ENCODE data around the gene SLC5A10.
A peak's percentile ranks its signal among the peaks of the same experiment; 100 is the strongest.
"Not testable (repeated sequence)": the region's sequence is repeated elsewhere in the genome, so short reads cannot be mapped to it uniquely, and the experiment has no call there.

The SLC5A10 gene

GRCh38 chr17:19043032-19043431 lies 91.1 kb downstream of the SLC5A10 start:
- DNase-seq (ENCODE audit: low read depth in 2 of 2) = not testable (repeated sequence)

GRCh38 chr17:19044643-19045042 lies 92.7 kb downstream of the SLC5A10 start:
- DNase-seq (ENCODE audit: low read depth in 2 of 2) = not testable (repeated sequence)

GRCh38 chr17:19046782-19047375 lies 94.9 kb downstream of the SLC5A10 start, which contains the start of gene GRAP:
TSS of gene GRAP (minus strand) at chr17:19046957. CDS start at chr17:19046926, 31 bp downstream.
- not testable (repeated sequence) for DNase-seq (ENCODE audit: low read depth in 2 of 2)

- DNase-seq (ENCODE audit: low read depth in 2 of 2) = not testable (repeated sequence)
These were observed 95.5 kb downstream of the SLC5A10 start for GRCh38 chr17:19047510-19047909.

GRCh38 chr17:19048826-19049225 lies 96.9 kb downstream of the SLC5A10 start:
- DNase-seq (ENCODE audit: low read depth in 2 of 2) = not testable (repeated sequence)

GRCh38 chr17:19055447-19055846 lies 103.5 kb downstream of the SLC5A10 start:
- not testable (repeated sequence) for DNase-seq (ENCODE audit: low read depth in 2 of 2)

- DNase-seq (ENCODE audit: low read depth in 2 of 2) = peak in 1 of 2 donors; percentile 84
These were observed 110.2 kb downstream of the SLC5A10 start for GRCh38 chr17:19062009-19062717.

- not testable (repeated sequence) for DNase-seq (ENCODE audit: low read depth in 2 of 2)
These were observed 110.9 kb downstream of the SLC5A10 start for GRCh38 chr17:19062718-19063325.

- DNase-seq (ENCODE audit: low read depth in 2 of 2) = peak; percentile 62 to 63
These were observed 111.5 kb downstream of the SLC5A10 start for GRCh38 chr17:19063326-19063956.

GRCh38 chr17:19064378-19064777 lies 112.4 kb downstream of the SLC5A10 start:
- not testable (repeated sequence) for DNase-seq (ENCODE audit: low read depth in 2 of 2)

GRCh38 chr17:19070318-19071168 lies 118.6 kb downstream of the SLC5A10 start:
- not testable (repeated sequence) for DNase-seq (ENCODE audit: low read depth in 2 of 2)
